Uterus (tissue), 2 donors: ENCODE results near the gene LMAN1L.

Experiments
- CTCF ChIP-seq, 4 experiments: fragments of 200-600 bp in 2 of 4; fragments of 450-650 bp in 2 of 4; sonication (generic) in 2 of 4; IDR thresholded peaks; one replicate each; pipeline ENCODE4 v1.5.1; 2016 to 2019; ENCODE audit warnings: antibody characterized with exemption in 4 of 4, mild to moderate bottlenecking in 2 of 4, moderate library complexity in 1 of 4
- POLR2A ChIP-seq, 2 donors: fragments of 450-650 bp; IDR thresholded peaks; one replicate each; pipeline ENCODE4 v1.6.1; 2016; ENCODE audit warnings: antibody characterized with exemption in 2 of 2, mild to moderate bottlenecking in 1 of 2, moderate library complexity in 1 of 2

GRCh38 chr15:74857671-74858368, 45.2 kb downstream of the LMAN1L start:
- no peak for TF ChIP-seq CTCF (IDR thresholded peaks at IDR 0.05)
- no peak for TF ChIP-seq POLR2A (IDR thresholded peaks at IDR 0.05)
